COR-L47 (cell line): Measurements from ENCODE around the gene HFM1.
A peak's percentile ranks its signal among the peaks of the same experiment; 100 is the strongest.
"Not testable (repeated sequence)": the region's sequence is repeated elsewhere in the genome, so short reads cannot be mapped to it uniquely, and the experiment has no call there.

Experiments used
- DNase-seq: peaks from one replicate; lab custom pipeline; 2025; lab: John Stamatoyannopoulos, UW

The HFM1 gene

DNA sequence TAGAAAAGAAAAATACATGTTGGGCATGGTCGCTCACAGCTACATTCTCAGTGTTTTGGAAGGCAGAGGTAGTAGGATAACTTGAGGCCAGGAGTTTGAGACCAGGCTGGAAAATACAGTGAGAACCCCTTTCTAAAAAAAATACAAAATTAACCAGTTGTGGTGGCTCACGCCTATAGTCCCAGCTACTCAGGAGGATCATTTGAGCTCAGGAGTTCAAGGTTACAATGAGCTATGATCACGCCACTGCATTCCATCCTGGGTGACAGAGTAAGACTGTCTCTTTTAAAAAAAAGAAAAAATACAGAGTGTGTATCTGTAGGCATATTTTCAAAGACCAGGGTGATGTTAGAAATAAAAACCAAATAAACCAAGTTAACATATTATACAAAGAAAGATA is 57.8 kb downstream of the HFM1 start:
- no peak for DNase-seq

DNA sequence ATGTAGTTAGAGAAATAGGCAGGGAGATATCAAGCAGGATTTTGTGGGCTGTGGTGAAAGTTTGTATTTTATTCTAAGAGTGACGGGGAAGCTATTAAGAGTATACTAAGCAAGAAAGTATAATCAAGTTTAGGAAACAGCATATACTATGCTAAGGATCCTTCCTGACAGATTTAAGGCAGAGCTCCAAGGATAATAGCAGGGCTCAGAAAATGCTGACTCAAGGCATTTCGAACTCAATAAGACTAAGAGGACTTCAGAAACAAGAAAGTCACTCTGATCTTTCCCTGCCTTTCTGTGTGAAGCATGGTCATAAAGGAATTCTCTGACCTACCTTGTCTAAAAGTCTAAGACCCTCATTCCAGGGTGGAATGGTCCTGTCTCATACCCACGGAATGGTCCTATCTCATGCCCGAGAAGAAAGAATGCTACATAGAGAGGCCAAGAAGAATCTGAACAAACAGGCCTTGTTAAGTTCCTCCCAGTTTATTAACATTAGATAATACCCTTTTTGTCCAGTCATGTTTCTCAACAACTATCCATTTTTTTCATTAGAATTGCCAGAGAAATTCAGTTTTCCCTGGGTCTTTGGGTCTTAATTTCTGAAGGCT is 59.1 kb downstream of the HFM1 start:
- no peak for DNase-seq

DNA sequence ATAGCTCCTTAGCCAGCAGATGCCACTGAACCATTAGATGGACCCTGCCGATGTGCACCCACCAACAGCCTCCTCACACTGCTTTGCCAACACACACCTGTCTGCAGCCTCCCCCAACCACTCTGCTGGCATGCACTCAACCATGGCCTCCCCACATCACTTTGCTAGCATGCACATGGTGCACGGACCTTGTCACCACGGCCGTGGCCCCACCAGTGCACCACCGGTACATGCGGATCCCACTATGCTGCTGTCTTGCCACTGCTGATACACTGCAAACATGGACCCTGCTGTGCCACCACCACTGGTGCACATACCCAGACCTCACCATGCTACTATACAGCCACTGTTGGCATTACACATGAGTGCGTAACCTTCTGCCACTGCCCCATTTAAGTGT is 66.1 kb downstream of the HFM1 start:
- no peak for DNase-seq

DNA sequence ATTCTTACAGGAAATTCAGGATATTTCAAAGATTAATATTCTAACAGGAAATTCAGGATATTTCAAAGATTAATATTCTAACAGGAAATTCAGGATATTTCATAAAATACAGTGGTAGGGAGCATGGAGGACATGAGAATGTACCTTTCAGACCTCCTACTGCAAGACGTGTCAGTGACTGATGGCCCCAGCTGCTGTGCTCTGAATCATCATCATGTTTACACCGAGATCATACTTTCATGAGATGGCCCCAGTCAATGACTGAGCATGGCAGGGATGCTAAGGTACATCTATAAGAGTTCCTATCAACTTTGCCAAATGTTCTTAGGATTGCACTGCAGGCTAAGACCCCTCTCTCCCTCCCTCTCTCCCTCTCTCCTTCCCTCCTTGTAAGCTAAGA is 69.0 kb downstream of the HFM1 start:
- no peak for DNase-seq

DNA sequence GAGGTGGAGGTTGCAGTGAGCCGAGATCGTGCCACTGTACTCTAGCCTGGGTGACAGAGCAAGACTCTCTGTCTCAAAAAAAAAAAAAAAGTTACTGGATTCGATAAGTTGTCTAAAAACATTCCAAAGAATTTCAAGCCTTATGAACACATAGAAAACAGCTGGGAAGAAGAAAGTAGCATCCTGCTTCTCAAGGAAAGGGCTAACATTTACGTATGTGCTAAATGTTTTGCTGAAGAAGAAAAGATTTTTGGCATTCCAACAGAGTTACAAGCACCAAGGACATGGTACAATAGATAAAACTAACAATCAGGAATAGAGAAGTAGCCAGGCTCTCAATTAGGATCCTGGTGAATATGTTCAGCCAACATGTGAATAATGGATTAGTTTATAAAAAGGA is 69.8 kb downstream of the HFM1 start:
- DNase-seq = no peak

DNA sequence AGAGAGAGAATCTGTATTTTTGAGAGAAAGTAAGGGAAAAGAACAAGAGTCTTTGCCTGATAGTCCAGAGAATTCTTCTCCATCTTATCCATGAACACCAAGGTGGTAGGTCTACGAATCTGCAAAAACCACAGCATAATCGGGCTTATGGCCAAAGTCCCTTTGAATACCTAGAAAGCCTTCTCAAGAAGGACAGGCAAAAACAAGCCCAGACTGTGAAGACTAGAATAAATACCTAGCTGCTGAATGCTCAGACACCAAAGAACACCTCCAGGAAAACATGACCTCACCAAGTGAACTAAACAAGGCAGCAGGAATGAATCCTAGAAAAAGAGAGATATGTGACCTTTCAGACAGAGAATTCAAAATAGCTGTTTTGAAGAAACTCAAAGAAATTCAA is 79.2 kb downstream of the HFM1 start:
- DNase-seq = no peak

DNA sequence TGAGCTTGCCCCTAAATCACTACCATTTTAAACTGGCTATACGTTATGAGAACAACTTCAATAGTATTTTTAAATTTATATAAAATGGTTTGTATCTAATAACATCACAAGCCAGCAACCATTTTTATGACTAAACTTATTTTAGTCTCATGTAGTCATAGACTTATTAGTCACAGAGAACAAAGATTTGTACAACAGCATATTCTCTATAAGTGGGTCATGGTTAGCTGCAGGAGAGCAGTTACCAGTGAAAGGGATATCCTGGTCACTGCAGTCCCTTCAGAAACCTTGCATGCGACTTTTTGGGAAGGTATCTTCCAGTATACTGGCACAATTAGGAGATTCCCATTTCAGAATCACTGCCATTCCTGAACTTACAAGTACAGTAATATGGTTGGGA is 90.0 kb downstream of the HFM1 start:
- DNase-seq = no peak

DNA sequence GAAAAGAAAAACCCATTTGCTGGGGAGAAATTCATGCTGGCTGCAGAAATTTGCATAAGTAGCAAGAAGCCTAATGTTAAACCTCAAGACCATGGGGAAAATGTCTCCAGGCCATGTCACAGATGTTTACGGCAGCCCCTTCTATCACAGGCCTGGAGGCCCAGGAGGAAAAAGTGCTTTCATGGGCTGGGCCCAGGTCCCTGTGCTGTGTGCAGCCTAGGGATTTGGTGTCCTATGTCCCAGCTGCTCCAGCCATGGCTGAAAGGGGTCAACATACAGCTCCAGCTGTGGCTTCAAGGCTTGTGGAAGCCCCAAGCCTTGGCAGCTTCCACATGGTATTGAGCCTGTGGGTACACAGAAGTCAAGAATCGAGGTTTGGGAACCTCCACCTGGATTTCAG is 93.0 kb downstream of the HFM1 start:
- DNase-seq = no peak

DNA sequence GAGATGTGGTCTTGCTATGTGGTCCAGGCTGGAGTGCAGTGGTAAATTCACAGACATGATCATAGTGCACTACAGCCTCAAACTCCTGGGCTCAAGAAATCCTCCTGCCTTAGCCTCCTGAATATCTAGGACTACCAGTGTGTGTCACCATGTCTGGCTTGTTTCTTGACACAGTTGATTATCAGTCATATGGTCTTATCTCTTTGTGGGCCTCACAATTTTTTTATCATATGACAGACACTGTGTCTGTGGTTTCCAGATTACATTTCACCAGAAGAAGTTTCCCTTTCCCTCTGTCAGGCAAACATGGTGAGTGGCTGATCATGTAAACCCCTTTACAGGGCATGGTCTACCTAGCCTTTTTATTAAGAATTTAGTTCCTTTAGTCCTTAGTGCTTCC is 96.1 kb downstream of the HFM1 start:
- no peak for DNase-seq

DNA sequence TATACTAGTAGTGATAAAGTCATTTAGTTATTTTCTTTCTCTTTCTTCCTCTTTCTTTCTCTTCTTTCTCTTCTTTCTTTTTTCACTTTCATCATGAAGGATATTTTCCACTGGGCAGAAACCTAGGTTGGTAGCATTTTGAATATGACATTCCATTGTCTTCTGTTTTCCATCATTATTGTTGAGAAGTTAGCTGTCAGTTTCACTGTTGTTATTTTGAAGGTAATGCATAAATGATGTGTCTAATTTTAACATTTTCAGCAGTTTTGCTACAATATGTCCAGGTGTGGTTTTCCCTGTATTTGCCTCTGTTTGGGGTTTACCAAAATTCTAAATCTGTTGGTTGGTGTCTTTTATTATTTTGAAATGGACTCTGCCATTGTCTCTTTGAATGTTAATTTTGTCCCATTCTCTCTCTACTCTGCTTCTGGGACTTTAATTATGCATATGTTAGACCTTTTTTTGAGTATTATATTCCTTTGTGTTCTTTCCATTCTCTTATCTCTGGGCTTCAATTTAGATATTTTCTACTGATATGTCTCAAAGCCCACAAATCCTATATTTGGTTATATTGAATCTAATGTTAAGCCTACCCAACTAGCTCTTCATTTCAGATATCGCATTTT is 96.7 kb downstream of the HFM1 start:
- DNase-seq = no peak

DNA sequence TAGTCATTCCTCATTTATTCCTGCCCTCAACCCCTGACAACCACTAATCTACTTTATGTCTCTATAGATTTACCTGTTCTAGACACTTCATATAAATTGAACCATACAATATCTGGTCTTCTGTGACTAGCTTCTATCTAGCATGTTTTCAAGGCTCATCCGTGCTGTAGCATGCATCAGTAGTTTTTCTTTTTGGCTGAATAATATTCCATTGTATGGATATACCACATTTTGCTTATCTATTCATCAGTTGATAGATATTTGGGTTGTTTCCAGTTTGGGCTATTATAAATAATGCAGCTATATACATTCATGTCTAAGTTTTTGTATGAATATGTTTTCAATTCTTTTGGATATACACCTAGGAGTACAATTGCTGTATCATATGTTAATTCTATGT is 101.5 kb downstream of the HFM1 start:
- DNase-seq = no peak

DNA sequence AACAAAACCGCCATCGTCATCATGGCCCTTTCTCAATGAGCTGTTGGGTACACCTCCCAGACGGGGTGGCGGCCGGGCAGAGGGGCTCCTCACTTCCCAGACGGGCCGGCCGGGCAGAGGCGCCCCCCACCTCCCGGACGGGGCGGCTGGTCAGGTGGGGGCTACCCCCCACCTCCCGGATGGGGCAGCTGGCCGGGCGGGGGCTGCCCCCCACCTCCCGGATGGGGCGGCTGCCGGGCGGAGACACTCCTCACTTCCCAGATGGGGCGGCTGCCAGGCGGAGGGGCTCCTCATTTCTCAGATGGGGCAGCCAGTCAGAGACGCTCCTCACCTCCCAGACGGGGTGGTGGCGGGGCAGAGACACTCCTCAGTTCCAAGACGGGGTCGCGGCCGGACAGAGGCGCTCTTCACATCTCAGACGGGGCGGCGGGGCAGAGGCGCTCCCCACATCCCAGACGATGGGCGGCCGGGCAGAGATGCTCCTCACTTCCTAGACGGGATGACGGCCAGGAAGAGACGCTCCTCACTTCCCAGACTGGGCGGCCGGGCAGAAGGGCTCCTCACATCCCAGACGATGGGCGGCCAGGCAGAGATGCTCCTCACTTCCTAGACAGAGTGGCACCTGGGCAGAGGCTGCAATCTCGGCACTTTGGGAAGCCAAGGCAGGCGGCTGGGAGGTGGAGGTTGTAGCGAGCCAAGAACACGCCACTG is 115.6 kb downstream of the HFM1 start:
- not testable (repeated sequence) for DNase-seq

DNA sequence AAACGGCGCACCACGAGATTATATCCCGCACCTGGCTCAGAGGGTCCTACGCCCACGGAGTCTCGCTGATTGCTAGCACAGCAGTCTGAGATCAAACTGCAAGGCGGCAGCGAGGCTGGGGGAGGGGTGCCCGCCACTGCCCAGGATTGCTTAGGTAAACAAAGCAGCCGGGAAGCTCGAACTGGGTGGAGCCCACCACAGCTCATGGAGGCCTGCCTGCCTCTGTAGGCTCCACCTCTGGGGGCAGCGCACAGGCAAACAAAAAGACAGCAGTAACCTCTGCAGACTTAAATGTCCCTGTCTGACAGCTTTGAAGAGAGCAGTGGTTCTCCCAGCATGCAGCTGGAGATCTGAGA is 117.7 kb downstream of the HFM1 start:
- not testable (repeated sequence) for DNase-seq

DNA sequence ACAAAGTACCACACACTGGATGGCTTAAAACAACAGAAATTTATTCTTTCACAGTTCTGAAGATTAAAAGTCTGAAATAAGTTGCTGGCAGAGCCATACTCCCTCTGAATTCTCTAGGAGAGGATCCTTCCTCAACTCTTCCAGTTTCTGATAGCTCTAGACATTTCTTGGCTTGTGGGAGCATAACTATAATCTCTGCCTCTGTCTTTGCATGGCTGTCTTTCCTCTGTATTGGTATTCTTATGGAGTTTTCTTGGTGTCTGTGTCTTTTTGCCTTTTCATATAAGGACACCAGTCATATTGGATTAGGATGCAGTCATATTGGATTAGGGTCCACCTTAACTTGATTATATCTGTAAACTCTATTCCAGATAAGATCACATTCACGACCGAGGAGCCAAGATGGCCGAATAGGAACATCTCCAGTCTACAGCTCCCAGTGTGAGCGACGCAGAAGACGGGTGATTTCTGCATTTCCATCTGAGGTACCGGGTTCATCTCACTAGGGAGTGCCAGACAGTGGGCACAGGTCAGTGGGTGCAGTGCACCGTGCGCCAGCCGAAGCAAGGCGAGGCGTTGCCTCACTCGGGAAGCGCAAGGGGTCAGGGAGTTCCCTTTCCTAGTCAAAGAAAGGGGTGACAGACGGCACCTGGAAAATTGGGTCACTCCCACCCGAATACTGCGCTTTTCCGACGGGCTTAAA is 118.2 kb downstream of the HFM1 start:
- DNase-seq = not testable (repeated sequence)

DNA sequence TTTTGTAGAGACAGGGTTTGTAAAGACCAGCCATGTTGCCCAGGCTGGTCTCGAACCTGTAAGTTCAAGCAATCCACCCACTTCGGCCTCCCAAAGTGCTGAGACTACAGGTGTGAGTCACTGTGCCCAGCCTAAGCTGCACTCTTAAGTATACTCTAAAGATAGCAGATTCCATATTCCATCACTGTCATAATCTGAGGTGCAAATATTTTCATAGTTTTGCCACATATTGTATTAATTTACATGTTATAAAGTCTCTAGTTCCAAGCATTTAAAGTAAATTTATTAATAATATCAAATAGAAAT is 121.3 kb downstream of the HFM1 start:
- no peak for DNase-seq

DNA sequence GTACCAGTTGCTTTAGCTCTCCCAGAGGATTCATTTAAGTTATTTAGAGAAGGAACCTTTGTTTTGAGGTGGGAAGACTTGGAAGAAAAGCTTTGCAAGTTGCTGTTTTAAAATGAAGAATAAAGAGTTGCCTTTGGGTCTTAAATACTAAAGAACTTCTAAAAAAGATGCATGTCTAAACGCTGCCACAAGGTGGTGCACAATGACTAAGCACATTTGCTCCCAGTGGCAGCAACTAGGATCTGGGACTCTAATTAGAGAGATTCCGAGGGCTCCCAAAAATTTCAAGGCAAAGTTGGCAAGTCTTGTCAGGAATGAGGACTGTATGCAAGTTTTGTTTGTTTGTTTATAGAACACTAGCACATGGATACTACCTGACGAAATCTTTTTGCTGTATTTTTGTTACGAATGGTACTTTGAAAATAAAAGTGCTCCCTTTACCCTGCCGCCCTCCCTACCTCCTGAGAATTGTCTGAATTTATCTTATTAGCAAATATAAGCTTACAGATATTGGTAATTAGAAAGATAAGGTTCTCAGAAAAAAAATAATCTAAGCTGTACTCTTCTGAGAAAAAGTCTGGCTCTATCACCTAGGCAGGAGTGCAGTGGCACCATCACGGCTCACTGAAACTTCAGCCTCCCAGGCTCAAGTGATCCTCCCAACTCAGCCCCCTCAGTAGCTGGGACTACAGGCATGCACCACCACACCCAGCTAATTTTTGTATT is 121.8 kb downstream of the HFM1 start:
- peak; percentile 72 for DNase-seq

DNA sequence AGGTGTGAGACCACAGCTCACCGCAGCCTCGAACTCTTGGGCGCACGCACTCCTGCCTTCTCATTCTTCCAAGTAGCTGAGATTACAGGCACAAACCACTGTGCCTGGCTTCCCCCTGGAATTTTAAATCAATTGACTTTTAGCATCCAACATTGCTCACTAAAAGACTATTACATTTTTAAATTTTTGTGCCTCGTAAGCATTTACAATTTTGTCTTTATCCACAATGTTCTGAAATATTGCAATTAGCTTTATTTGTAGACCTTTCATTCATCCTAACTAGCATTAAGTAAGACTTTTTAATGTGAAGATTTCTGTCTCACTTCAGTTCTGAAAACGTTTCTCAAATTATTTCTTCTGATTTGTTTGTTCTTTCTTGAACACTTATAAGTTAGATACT is 122.9 kb downstream of the HFM1 start:
- DNase-seq = no peak

DNA sequence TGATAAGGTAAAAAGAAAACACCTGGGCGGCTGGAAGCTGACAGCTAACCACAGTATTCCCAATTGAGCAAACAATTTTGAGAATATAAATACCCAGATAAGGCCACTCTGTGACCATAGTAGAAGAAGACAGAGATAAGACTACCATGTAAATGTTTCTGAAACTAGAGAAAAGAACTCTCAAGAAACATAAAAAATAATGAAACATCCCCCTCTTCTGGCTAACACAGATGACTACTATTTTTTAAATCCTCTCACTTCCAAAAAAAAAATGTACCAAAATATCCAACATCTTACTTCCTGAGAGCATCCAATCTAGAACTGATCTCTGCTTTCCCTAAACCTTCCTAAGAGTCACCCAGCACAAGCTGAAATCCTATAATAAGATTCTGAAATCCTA is 125.9 kb downstream of the HFM1 start:
- peak; percentile 16 for DNase-seq

DNA sequence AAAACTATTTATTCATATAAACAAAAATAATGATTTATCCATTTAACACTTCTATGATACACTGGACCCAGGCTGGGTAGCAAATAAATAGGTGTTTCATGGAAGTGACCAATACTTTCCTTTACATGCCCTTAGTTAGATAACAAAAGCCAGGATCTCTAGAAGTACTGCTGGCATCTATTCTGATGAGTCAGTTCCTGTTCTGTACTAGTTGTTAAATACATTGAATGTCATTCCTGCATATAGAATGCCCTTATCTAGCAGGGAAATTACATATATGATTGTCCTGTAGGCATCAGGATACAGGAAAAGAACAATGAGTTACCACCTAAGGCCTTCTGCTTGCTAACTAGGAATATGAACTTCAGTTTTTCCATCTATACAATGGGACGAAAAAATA is 130.8 kb downstream of the HFM1 start:
- DNase-seq = no peak

DNA sequence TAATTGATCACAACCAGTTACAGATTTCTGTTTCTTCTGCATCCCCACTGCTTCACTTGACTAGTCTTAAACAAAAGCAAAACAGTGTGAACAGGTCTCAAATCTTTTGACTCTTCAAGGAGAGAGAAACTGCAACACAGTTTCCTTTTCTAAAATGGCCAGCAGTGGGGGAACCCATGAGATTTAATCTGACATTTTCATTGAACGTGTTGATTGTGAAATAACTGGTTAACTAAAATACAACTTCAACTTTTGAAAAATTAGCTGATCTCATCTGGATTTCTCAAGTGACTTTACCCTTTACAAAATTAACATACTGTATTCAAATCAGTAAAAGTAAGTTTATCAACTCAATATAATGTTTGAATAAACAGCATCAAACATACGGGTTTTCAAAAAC is 143.0 kb downstream of the HFM1 start:
- no peak for DNase-seq

DNA sequence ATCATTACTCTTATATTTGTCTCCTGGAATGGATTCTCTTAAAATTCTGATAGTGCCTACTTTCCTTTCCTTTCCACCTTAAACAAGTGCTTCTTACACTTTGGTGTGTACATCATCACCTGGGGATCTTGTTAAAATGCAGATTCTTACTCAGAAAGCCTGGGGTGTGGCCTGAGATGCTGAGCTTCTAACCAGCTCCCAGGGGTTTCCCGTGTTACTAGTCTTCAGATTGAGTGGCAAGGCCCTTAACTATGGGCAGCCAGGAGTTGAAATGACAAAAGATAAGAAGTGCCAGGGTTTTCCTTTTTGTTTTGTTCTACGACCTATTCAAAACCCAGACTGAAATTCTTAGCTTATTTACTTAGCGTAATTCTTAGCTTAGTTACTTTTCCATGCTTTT is 159.2 kb downstream of the HFM1 start:
- no peak for DNase-seq

DNA sequence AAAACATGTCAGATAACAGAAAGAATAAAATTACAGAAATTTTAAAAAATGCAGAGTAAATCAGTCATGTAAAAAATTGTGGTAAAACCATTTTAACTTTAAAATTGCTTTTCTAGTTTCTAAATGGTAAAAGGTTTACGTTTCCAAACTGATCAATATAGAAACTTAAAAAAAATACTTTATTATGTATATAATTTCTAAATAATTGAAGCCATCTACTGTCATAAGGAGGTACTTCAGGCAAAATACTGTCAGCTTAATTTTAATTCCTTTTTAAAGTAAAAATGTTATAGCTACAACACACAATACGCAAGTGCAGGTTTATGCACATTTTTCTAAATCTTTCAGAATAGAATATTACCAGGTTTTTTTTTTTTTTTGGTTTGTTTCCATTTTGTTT is 159.9 kb downstream of the HFM1 start:
- no peak for DNase-seq

DNA sequence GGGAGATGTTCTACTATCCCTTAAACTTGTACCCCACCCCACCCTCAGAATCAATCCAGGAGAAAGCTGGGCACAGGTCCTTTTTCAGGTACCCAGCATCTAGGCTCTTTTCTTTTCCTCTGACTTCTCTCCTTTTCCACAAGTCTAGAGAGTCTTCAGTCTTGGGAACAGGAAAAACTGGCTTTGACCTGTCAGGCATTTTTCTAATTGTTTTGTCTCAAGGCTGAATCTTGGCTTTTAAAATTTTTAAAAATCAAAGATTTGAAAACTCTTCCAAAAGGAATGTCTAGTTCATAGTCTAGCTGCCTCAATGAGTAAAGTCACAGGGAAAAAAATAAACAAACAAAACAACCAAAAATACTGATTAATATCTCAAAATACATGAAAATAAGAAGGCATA is 161.5 kb downstream of the HFM1 start:
- DNase-seq = no peak
